ENCODE measurements around the gene ARAP1. TPM values are rescaled to one million over a fixed set of nuclear protein-coding genes. Genes with fewer than 3 reads are reported as not detected.

The ARAP1 gene
- 49.5 and 63.6 TPM in 2 replicates for total RNA-seq

DNA sequence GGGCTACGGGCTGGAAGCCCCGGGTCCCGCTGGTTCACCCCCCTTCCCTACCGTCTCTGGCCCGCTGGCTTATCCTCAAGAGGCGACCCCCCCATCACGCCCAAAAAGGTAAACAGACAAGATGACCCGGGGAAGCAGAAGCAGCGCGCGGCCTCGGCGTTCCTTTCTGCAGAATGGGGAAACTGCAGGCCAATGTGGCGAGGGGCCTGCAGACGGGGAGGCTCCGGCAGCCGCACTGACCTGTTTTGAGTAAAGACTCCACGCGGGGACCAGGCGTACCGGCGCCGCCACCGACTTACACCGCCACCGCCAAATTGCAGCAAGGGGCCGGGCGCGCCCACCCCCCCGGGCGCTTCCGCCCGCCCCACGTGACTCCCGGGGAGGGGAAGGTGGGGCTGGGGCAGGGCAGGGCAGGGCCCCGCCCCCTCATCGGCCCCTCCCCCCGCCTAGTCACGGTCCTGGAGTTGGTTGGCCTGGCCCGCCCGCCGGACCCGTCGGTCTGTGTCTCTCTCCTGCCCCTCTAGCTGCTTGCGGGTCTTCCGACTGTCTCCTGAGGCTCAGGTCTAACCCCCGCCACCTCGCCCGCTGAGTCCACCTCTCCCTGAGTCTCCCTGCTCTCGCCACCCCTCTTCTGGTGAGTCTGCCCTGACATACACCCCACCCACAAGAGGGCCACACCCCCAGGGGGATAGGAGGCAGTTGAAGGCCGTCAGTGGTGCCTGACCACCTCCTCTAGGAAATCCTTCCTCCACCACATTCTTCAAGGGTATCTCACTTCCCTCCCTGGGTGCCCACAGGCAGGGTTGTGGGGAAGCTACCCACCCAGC, at the start of gene ARAP1:
Gene ARAP1, minus strand, starts transcription at position 321 of the 827 bp plus-strand sequence. CDS start 25,280 bp downstream, outside the sequence.
- TF ChIP-seq CTCF (IDR thresholded peaks at IDR 0.05; ENCODE audit: insufficient read depth, low read length, severe bottlenecking) = no peak
- peak; percentile 68 for DNase-seq (ENCODE audit: low read depth)
- Histone ChIP-seq H3K36me3 (ENCODE audit: control insufficient read depth, insufficient read depth, low read length) (peaks cover 2% of the 10 kb centered on the region), H3K4me3 (ENCODE audit: low read depth, low read length) (peak within 1 kb of the TSS; percentile 61), H3K27me3 (ENCODE audit: control insufficient read depth, insufficient read depth, low read length) (no peaks in the 10 kb centered on the region)
- no peak for FAIRE-seq

DNA sequence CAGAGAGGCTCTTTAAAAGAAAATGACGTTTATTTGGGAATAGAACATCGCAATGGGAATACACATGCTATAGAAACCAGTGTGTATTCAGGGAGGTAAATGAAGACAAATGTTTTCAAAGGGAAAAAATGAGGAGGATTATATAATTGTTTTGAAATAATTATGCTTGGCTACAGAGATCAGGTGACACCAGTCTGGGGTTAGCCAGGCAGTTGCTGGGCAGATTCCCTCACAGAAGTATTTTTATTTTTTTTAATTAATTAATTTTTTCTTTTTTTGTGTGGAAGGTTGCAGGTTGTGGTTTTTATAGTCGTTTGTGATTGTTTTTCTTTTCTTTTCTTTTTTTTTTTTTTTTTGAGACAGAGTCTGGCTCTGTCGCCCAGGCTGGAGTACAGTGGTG, 47.2 kb upstream of the ARAP1 start:
- TF ChIP-seq CTCF (IDR thresholded peaks at IDR 0.05; ENCODE audit: insufficient read depth, low read length, severe bottlenecking) = no peak
- no peak overlapping the region for H3K4me3 ChIP-seq (ENCODE audit: low read depth, low read length)
- no peak for DNase-seq (ENCODE audit: low read depth)
- no peak for FAIRE-seq
- H3K27me3 ChIP-seq (ENCODE audit: control insufficient read depth, insufficient read depth, low read length) = no peaks in the 10 kb centered on the region
- H3K36me3 ChIP-seq (ENCODE audit: control insufficient read depth, insufficient read depth, low read length) = no peaks in the 10 kb centered on the region

DNA sequence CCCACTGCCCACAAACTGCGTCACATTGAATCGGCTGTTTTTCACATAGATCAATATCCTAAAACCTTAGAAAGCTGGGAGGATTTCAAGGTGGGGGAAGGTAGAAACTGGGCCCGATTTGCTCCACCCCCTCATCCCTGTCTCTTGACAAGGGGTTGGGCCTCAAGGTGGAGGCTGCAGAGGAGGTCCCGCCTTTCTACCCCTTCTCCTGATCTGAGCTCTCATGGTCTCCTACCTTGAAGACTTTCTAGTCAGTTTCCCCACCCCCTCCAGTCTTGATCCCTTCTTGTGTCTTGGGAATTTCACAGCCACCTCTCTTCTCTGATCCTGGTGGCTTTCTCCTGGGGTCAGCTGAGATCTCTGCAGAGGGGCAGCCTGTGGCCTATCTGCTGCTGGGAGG, 46.2 kb upstream of the ARAP1 start:
- no peak for FAIRE-seq

GRCh38 chr11:72793425-72794367, 41.5 kb upstream of the ARAP1 start, which contains the start of gene STARD10:
Gene STARD10 (minus strand): TSS chr11:72794047. CDS start chr11:72781181, 12,866 bp downstream.
- TF ChIP-seq CTCF (IDR thresholded peaks at IDR 0.05; ENCODE audit: insufficient read depth, low read length, severe bottlenecking) = peak; percentile 97
- Histone ChIP-seq H3K4me3 (ENCODE audit: low read depth, low read length) (peak within 1 kb of the TSS; percentile 52), H3K27me3 (ENCODE audit: control insufficient read depth, insufficient read depth, low read length) (no peaks in the 10 kb centered on the region), H3K36me3 (ENCODE audit: control insufficient read depth, insufficient read depth, low read length) (no peaks in the 10 kb centered on the region)
- DNase-seq (ENCODE audit: low read depth) (peak; percentile 82), FAIRE-seq (no peak)

More for the DNA sequence above, 46.2 kb upstream of the ARAP1 start:
- H3K27me3 ChIP-seq (ENCODE audit: control insufficient read depth, insufficient read depth, low read length) = no peaks in the 10 kb centered on the region
- TF ChIP-seq CTCF (IDR thresholded peaks at IDR 0.05; ENCODE audit: insufficient read depth, low read length, severe bottlenecking) = no peak
- H3K36me3 ChIP-seq (ENCODE audit: control insufficient read depth, insufficient read depth, low read length) = no peaks in the 10 kb centered on the region
- no peak overlapping the region for H3K4me3 ChIP-seq (ENCODE audit: low read depth, low read length)
- no peak for DNase-seq (ENCODE audit: low read depth)

- DNase-seq (ENCODE audit: low read depth) (no peak), FAIRE-seq (no peak)
- Histone ChIP-seq H3K36me3 (ENCODE audit: control insufficient read depth, insufficient read depth, low read length) (no peaks in the 10 kb centered on the region), H3K4me3 (ENCODE audit: low read depth, low read length) (no peak overlapping the region), H3K27me3 (ENCODE audit: control insufficient read depth, insufficient read depth, low read length) (no peaks in the 10 kb centered on the region)
- no peak for TF ChIP-seq CTCF (IDR thresholded peaks at IDR 0.05; ENCODE audit: insufficient read depth, low read length, severe bottlenecking)
Observed at GRCh38 chr11:72793076-72793424, 40.8 kb upstream of the ARAP1 start.

All from bronchial epithelial cell (primary cell).